WI38 (cell line): ENCODE results near the gene WNT4.

Experiments
- H3K4me3 ChIP-seq: 2 replicates; pipeline ENCODE4 v1.5.1; 2011; ENCODE audit warnings: low read depth, mild to moderate bottlenecking, control low read depth, low read length
- CTCF ChIP-seq: IDR thresholded peaks from 2 replicates; pipeline ENCODE4 v1.5.1; 2012; ENCODE audit warnings: low read depth, mild to moderate bottlenecking, control low read depth, low read length

WNT4 gene

GRCh38 chr1:22123071-22123390 lies 19.9 kb downstream of the WNT4 start:
- H3K4me3 ChIP-seq, result no peak overlapping the region
- no peak for TF ChIP-seq CTCF

GRCh38 chr1:22122273-22123070 lies 20.4 kb downstream of the WNT4 start:
- TF ChIP-seq CTCF, result no peak
- H3K4me3 ChIP-seq, result no peak overlapping the region

GRCh38 chr1:22121421-22121911 lies 21.4 kb downstream of the WNT4 start:
- no peak overlapping the region for H3K4me3 ChIP-seq
- no peak for TF ChIP-seq CTCF

GRCh38 chr1:22120469-22120790 lies 22.5 kb downstream of the WNT4 start:
- TF ChIP-seq CTCF, result no peak
- H3K4me3 ChIP-seq, result no peak overlapping the region

GRCh38 chr1:22119626-22120468 lies 23.1 kb downstream of the WNT4 start:
- H3K4me3 ChIP-seq, result no peak overlapping the region
- no peak for TF ChIP-seq CTCF

GRCh38 chr1:22118291-22118992 lies 24.5 kb downstream of the WNT4 start:
- H3K4me3 ChIP-seq, result no peak overlapping the region
- no peak for TF ChIP-seq CTCF
